SK-N-SH (cell line): ENCODE measurements around the gene VPS9D1. TPM values are rescaled to one million over a fixed set of nuclear protein-coding genes. Genes with fewer than 3 reads are reported as not detected.

Experiments
- CTCF ChIA-PET: fragments of 300-600, 350-600 bp; formaldehyde crosslinking; extraction: SDS; loops from one replicate; lab custom pipeline; 2021; lab: Yijun Ruan, JAX
- POLR2A ChIA-PET: fragments of 350-600 bp; sonication (Branson Sonifier 250); formaldehyde crosslinking; extraction: SDS; loops from one replicate; lab custom pipeline; 2020; ENCODE audit warnings: antibody characterized with exemption, inconsistent platforms; lab: Yijun Ruan, JAX
- DNase-seq: peaks from one replicate; pipeline ENCODE4 v3.0.0; 2012
- H2AFZ ChIP-seq: fragments of 200-600 bp; sonication (generic); 2 replicates; pipeline ENCODE4 v1.8.1; 2016; ENCODE audit warnings: antibody characterized with exemption, mild to moderate bottlenecking, low read depth
- H3F3A ChIP-seq: fragments of 200-600 bp; sonication (generic); replicated peaks from 2 replicates; pipeline ENCODE3; 2016; ENCODE audit warnings: antibody characterized with exemption, mild to moderate bottlenecking; ENCODE audit not compliant: insufficient read depth
- H3K27ac ChIP-seq, 2 experiments: fragments of 200-500 bp in 1 of 2; fragments of 200-600 bp in 1 of 2; sonication (Bioruptor generic) in 1 of 2; sonication (generic), shearing (Covaris generic) in 1 of 2; 2 replicates each; pipeline versions ENCODE4 v1.5.1 to v1.6.1; 2014 to 2016; ENCODE audit warnings: low read depth in 2 of 2, inconsistent platforms in 1 of 2, low read length in 1 of 2, mild to moderate bottlenecking in 1 of 2, mixed read lengths in 1 of 2
- H3K27me3 ChIP-seq: fragments of 200-600 bp; sonication (generic), shearing (Covaris generic); 2 replicates; pipeline ENCODE4 v1.6.1; 2016; ENCODE audit warnings: mixed run types; ENCODE audit not compliant: insufficient read depth
- H3K36me3 ChIP-seq, 2 experiments: fragments of 200-500 bp in 1 of 2; fragments of 200-600 bp in 1 of 2; sonication (Bioruptor generic) in 1 of 2; sonication (generic) in 1 of 2; replicated peaks in 1 of 2; 2 replicates each; pipeline versions ENCODE3 to v1.5.1; 2014 to 2016; ENCODE audit warnings: low read length in 1 of 2, mild to moderate bottlenecking in 1 of 2; ENCODE audit not compliant: insufficient read depth in 2 of 2, control insufficient read depth in 1 of 2
- H3K4me1 ChIP-seq, 2 experiments: fragments of 200-500 bp in 1 of 2; fragments of 200-600 bp in 1 of 2; sonication (Bioruptor generic) in 1 of 2; sonication (generic), shearing (Covaris generic) in 1 of 2; 2 replicates each; pipeline versions ENCODE4 v1.5.1 to v1.6.1; 2014 to 2016; ENCODE audit warnings: low read depth in 1 of 2, low read length in 1 of 2, mixed run types in 1 of 2; ENCODE audit not compliant: insufficient read depth in 2 of 2, control insufficient read depth in 1 of 2
- H3K4me2 ChIP-seq: fragments of 200-600 bp; sonication (generic), shearing (Covaris generic); 2 replicates; pipeline ENCODE4 v1.6.1; 2017; ENCODE audit warnings: mixed run types
- H3K4me3 ChIP-seq, 2 experiments: fragments of 200-500 bp in 1 of 2; fragments of 200-600 bp in 1 of 2; sonication (Bioruptor generic) in 1 of 2; sonication (generic), shearing (Covaris generic) in 1 of 2; 2 replicates each; pipeline versions ENCODE4 v1.5.1 to v1.8.1; 2014 to 2016; ENCODE audit warnings: low read depth in 2 of 2, inconsistent platforms in 1 of 2, low read length in 1 of 2, mild to moderate bottlenecking in 1 of 2, mixed read lengths in 1 of 2, moderate library complexity in 1 of 2
- H3K79me2 ChIP-seq: fragments of 200-600 bp; sonication (generic); 2 replicates; pipeline ENCODE4 v1.8.1; 2017; ENCODE audit warnings: mild to moderate bottlenecking; ENCODE audit not compliant: insufficient read depth
- H3K9ac ChIP-seq: fragments of 200-600 bp; sonication (generic); 2 replicates; pipeline ENCODE4 v1.6.1; 2017; ENCODE audit warnings: mixed run types
- H3K9me2 ChIP-seq: fragments of 200-600 bp; sonication (generic); 2 replicates; pipeline ENCODE4 v1.6.1; 2017; ENCODE audit warnings: mixed run types
- H3K9me3 ChIP-seq: fragments of 200-600 bp; sonication (generic); 2 replicates; pipeline ENCODE4 v1.6.1; 2017; ENCODE audit warnings: mixed run types, mild to moderate bottlenecking, moderate library complexity
- H4K20me1 ChIP-seq: fragments of 200-600 bp; sonication (generic); 2 replicates; pipeline ENCODE4 v1.6.1; 2017; ENCODE audit warnings: mild to moderate bottlenecking, mixed run types; ENCODE audit not compliant: insufficient read depth
- CHD2 ChIP-seq: fragments of 150-350 bp; IDR thresholded peaks from 2 replicates; pipeline ENCODE4 v1.6.1; 2018; ENCODE audit warnings: low read length; ENCODE audit not compliant: partially characterized antibody
- CTCF ChIP-seq: fragments of 200-600 bp; sonication (generic); IDR thresholded peaks from 2 replicates; pipeline ENCODE4 v1.6.1; 2017; ENCODE audit warnings: antibody characterized with exemption, mild to moderate bottlenecking, moderate library complexity
- ELF1 ChIP-seq: IDR thresholded peaks from 2 replicates; pipeline ENCODE4 v1.4.0; 2012
- EP300 ChIP-seq, 2 experiments: IDR thresholded peaks; 2 replicates each; pipeline versions ENCODE4 v1.4.0 to v1.6.1; 2012; ENCODE audit warnings: borderline replicate concordance in 1 of 2, low read depth in 1 of 2, low read length in 1 of 2
- EZH2phosphoT487 ChIP-seq: fragments of 200-600 bp; sonication (generic); IDR thresholded peaks from 2 replicates; pipeline ENCODE4 v1.6.1; 2017; ENCODE audit warnings: low read depth, mixed run types, mild to moderate bottlenecking, antibody characterized with exemption, moderate library complexity, borderline replicate concordance
- FOXJ3 ChIP-seq: sonication (generic); formaldehyde crosslinking; IDR thresholded peaks from 2 replicates; pipeline ENCODE4 v1.5.1; 2020; ENCODE audit warnings: mild to moderate bottlenecking, missing genetic modification reagents
- JUND ChIP-seq: IDR thresholded peaks from 2 replicates; pipeline ENCODE4 v1.4.0; 2012
- MEF2A ChIP-seq: IDR thresholded peaks from 2 replicates; pipeline ENCODE4 v1.4.0; 2012; ENCODE audit warnings: low read depth, borderline replicate concordance
- MXI1 ChIP-seq: IDR thresholded peaks from 2 replicates; pipeline ENCODE4 v1.6.1; 2012; ENCODE audit warnings: mild to moderate bottlenecking, low read depth, low read length, improper control_type of control experiment
- SMC3 ChIP-seq: IDR thresholded peaks from 2 replicates; pipeline ENCODE4 v1.6.1; 2012; ENCODE audit warnings: low read depth, low read length, improper control_type of control experiment
- TEAD4 ChIP-seq: IDR thresholded peaks from 2 replicates; pipeline ENCODE4 v1.4.0; 2012; ENCODE audit warnings: mild to moderate bottlenecking, borderline replicate concordance; ENCODE audit not compliant: insufficient read depth
- ZBTB33 ChIP-seq: IDR thresholded peaks from 2 replicates; pipeline ENCODE4 v1.4.0; 2012; ENCODE audit warnings: low read depth, borderline replicate concordance
- WGBS: methylation state at CpG from one replicate; pipeline ENCODE4 v1.1.6; 2017; ENCODE audit warnings: low lambda C conversion rate; 5-methylcytosine and 5-hydroxymethylcytosine counted together
- polyA plus RNA-seq, 3 experiments: library from polyadenylated mRNA; depleted of rRNA; stranded (reverse); fragments of >200 nt; gene quantifications; 2 replicates each; pipeline ENCODE4 v1.2.3, GENCODE V29; 2012

Gene VPS9D1
- polyA plus RNA-seq, 1 of the 3 experiments (the other 2 are of a cell fraction) = 10.1 TPM

- no peak for DNase-seq
- Histone ChIP-seq H3K4me2 (peak overlapping the region; percentile 96), H3F3A (peaks cover 19% of the 10 kb centered on the region), H3K27me3 (no peaks in the 10 kb centered on the region), H3K27ac (peak overlapping the region; percentile 79 to 92), H3K4me3 (peak overlapping the region; percentile 74 to 92), H3K9me2 (no peaks in the 10 kb centered on the region), H3K36me3 (peaks cover 20 to 21% of the 10 kb centered on the region in 2 experiments), H3K9me3 (no peaks in the 10 kb centered on the region), H2AFZ (no peak overlapping the region), H3K79me2 (peaks cover 66% of the 10 kb centered on the region), H3K9ac (peak overlapping the region; percentile 85), H3K4me1 (peaks cover 21 to 25% of the 10 kb centered on the region in 2 experiments; a peak in 3 of 4 replicates), H4K20me1 (peaks cover 35% of the 10 kb centered on the region)
- no peak for TF ChIP-seq FOXJ3 (CRISPR knock-in tag)
- no peak for TF ChIP-seq SMC3
- no peak for TF ChIP-seq MXI1
- TF ChIP-seq EP300 (IDR thresholded peaks at IDR 0.05; ENCODE audit: borderline replicate concordance in 1 of 2, low read depth in 1 of 2, low read length in 1 of 2) = no peak
- no peak for TF ChIP-seq ELF1
- no peak for TF ChIP-seq MEF2A
- no peak for TF ChIP-seq TEAD4
- no peak for TF ChIP-seq EZH2phosphoT487
- no peak for TF ChIP-seq CHD2
- TF ChIP-seq JUND = no peak
- TF ChIP-seq CTCF = no peak
- TF ChIP-seq ZBTB33 = no peak
- POLR2A ChIA-PET = interaction anchor here (1.0 kb wide), 1 partner anchor 10 kb away, joined by 3 read pairs; no protein-coding TSS in a partner anchor
- CTCF ChIA-PET = interaction anchor here (3.4 kb wide), 1 partner anchor 138 kb away, joined by 13 read pairs; no protein-coding TSS in a partner anchor
- WGBS = 51% methylated on average over 35 of the region's 56 CpGs
These were observed 1.9 kb upstream of the VPS9D1 start for GRCh38 chr16:89722392-89723278.
